Colonic mucosa (tissue), 4 donors: ENCODE results near the gene SAMD4A. TPM values are rescaled to one million over a fixed set of nuclear protein-coding genes. Genes with fewer than 3 reads are reported as not detected.

ENCODE experiments used
- DNase-seq: peaks from one replicate; pipeline ENCODE4 v3.0.0-alpha.2; 2020
- H3K27ac ChIP-seq: fragments of 200-600 bp; one replicate; pipeline ENCODE4 v1.8.0; 2021
- H3K27me3 ChIP-seq: fragments of 200-600 bp; one replicate; pipeline ENCODE4 v1.8.0; 2021
- H3K36me3 ChIP-seq: fragments of 200-600 bp; one replicate; pipeline ENCODE4 v1.8.0; 2021
- H3K4me1 ChIP-seq: fragments of 200-600 bp; one replicate; pipeline ENCODE4 v1.8.0; 2021; ENCODE audit warnings: mild to moderate bottlenecking
- H3K4me3 ChIP-seq: fragments of 200-600 bp; one replicate; pipeline ENCODE4 v1.8.0; 2021
- H3K9ac ChIP-seq, 2 donors: one replicate each; pipeline ENCODE4 v1.7.0; 2013; ENCODE audit warnings: control low read depth in 2 of 2, low read depth in 2 of 2, low read length in 2 of 2
- H3K9me3 ChIP-seq: fragments of 200-600 bp; one replicate; pipeline ENCODE4 v1.8.0; 2021
- CTCF ChIP-seq: fragments of 200-600 bp; IDR thresholded peaks from one replicate; pipeline ENCODE4 v1.8.0; 2022; ENCODE audit warnings: antibody characterized with exemption, mild to moderate bottlenecking
- intact Hi-C: fragments of 100-400 bp; cut with DNase I; formaldehyde crosslinking; loops from one replicate; pipeline ENCODE4 v1.14.1; 2022
- total RNA-seq, 2 donors: library from RNA; stranded (reverse); fragmentation: NEBNext Ultra II Directional in 1 of 2; extraction: Animal tissue kit (Norgen Biotek cat#: 25700) in 1 of 2; gene quantifications; one replicate each; pipeline ENCODE4 v1.2.1, GENCODE V29; 2021
- donor health status: healthy.
- donor health status: DM: no; HTN: no; CAD: no.
- donor health status: DM: no; HTN: no; CAD: no.

The SAMD4A gene
- total RNA-seq, 2 donors from 2014 or later: 5.6 to 31.3 TPM

GRCh38 chr14:54548491-54548890 is 18.4 kb upstream of the SAMD4A start:
- Histone ChIP-seq H3K36me3 (no peaks in the 10 kb centered on the region), H3K9ac (no peak overlapping the region), H3K9me3 (no peaks in the 10 kb centered on the region), H3K27ac (no peak overlapping the region), H3K27me3 (no peaks in the 10 kb centered on the region), H3K4me3 (no peak overlapping the region), H3K4me1 (no peaks in the 10 kb centered on the region)
- TF ChIP-seq CTCF: no peak
- intact Hi-C loops: no loop called here
- DNase-seq: no peak

DNA sequence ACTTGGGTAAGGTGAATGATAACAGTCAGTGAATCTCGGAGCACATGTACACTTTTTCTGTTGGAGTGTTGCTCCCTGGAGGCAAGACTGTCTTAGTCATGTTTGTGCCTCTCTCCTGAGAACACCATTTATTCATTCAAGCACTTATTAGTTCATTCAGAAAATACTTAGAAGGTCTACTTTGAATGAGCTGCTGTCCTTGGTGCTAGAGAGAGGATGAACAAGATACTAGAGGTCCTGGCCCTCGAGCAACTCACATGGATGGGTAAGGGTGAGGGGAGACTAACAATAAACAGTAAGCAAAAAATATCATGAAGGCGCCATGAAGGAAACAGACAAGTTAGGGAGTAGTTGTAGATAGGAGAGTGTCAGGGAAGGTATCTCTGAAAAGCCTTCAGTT is 17.1 kb upstream of the SAMD4A start:
- TF ChIP-seq CTCF: no peak
- no peak for DNase-seq
- H3K36me3 ChIP-seq: no peaks in the 10 kb centered on the region
- no peaks in the 10 kb centered on the region for H3K27me3 ChIP-seq
- no peaks in the 10 kb centered on the region for H3K9me3 ChIP-seq
- H3K9ac ChIP-seq: no peak overlapping the region
- intact Hi-C loops: no loop called here
- no peak overlapping the region for H3K4me3 ChIP-seq
- no peak overlapping the region for H3K27ac ChIP-seq
- H3K4me1 ChIP-seq: no peaks in the 10 kb centered on the region

- no peak for TF ChIP-seq CTCF
- Histone ChIP-seq H3K27me3 (no peaks in the 10 kb centered on the region), H3K36me3 (no peaks in the 10 kb centered on the region), H3K27ac (no peak overlapping the region), H3K4me3 (no peak overlapping the region), H3K9me3 (no peaks in the 10 kb centered on the region), H3K9ac (no peak overlapping the region), H3K4me1 (no peaks in the 10 kb centered on the region)
- intact Hi-C loops: no loop called here
- DNase-seq: no peak
Measured at GRCh38 chr14:54550514-54550913, 16.4 kb upstream of the SAMD4A start.

- Histone ChIP-seq H3K9ac (no peak overlapping the region), H3K4me3 (no peak overlapping the region), H3K36me3 (no peaks in the 10 kb centered on the region), H3K27me3 (no peaks in the 10 kb centered on the region), H3K4me1 (no peaks in the 10 kb centered on the region), H3K9me3 (no peaks in the 10 kb centered on the region), H3K27ac (no peak overlapping the region)
- no peak for DNase-seq
- TF ChIP-seq CTCF: no peak
- intact Hi-C loops: no loop called here
Measured at GRCh38 chr14:54554401-54554800, 12.5 kb upstream of the SAMD4A start.

DNA sequence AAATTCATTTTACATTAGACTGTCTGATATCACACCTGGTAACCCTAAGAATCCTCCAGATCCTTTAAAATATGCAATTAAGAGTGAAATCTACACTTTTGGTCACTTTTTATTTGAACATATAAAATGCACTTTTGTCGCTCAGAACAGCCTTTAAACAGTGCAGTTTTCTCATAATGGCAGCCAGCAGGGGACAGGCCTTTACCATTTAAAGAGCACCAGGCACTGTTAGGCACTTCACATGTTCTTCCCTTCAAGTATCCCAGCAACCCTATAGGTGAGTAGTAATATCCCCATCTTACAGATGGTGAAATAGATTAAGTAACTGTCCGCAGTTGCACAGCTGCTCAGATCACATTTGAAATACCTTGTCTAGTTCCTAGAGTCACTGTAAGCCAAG is 11.3 kb upstream of the SAMD4A start:
- no peak overlapping the region for H3K4me3 ChIP-seq
- intact Hi-C loops: no loop called here
- no peaks in the 10 kb centered on the region for H3K4me1 ChIP-seq
- no peak overlapping the region for H3K9ac ChIP-seq
- no peak for TF ChIP-seq CTCF
- DNase-seq: no peak
- no peak overlapping the region for H3K27ac ChIP-seq
- H3K27me3 ChIP-seq: no peaks in the 10 kb centered on the region
- H3K36me3 ChIP-seq: no peaks in the 10 kb centered on the region
- no peaks in the 10 kb centered on the region for H3K9me3 ChIP-seq

GRCh38 chr14:54556535-54556934 is 10.4 kb upstream of the SAMD4A start:
- no peaks in the 10 kb centered on the region for H3K36me3 ChIP-seq
- no peak overlapping the region for H3K9ac ChIP-seq
- H3K27me3 ChIP-seq: no peaks in the 10 kb centered on the region
- H3K4me3 ChIP-seq: no peak overlapping the region
- no peak overlapping the region for H3K27ac ChIP-seq
- intact Hi-C loops: no loop called here
- H3K4me1 ChIP-seq: no peaks in the 10 kb centered on the region
- TF ChIP-seq CTCF: no peak
- no peak for DNase-seq
- no peaks in the 10 kb centered on the region for H3K9me3 ChIP-seq
